Omental fat pad (tissue), 4 donors: ENCODE data around the gene CAV1. TPM values are rescaled to one million over a fixed set of nuclear protein-coding genes. Genes with fewer than 3 reads are reported as not detected.
A peak's percentile ranks its signal among the peaks of the same experiment; 100 is the strongest.

Source experiments
- ATAC-seq: fragments of 150-250 bp; one replicate; pipeline ENCODE4 v1.9.1; 2016; ENCODE audit warnings: mild to moderate bottlenecking, moderate library complexity; ENCODE audit not compliant: low FRiP score
- DNase-seq: peaks from one replicate; pipeline ENCODE4 v3.0.0-alpha.2; 2019; ENCODE audit warnings: low spot score
- total RNA-seq, 4 donors: library from RNA; depleted of rRNA; stranded (reverse); fragments of >200 nt; gene quantifications; one replicate each; pipeline ENCODE4 v1.1.0, GENCODE V29; 2016
- TF ChIP-seq, protein P1 (sequence below), 3 donors: fragments of 450-650 bp; IDR thresholded peaks; one replicate each; pipeline ENCODE4 v1.5.1; 2016 to 2017; ENCODE audit warnings: antibody characterized with exemption in 3 of 3, mild to moderate bottlenecking in 3 of 3, moderate library complexity in 2 of 3

CAV1 gene
- total RNA-seq, 4 donors from 2014 or later, result 354 to 482 (median 468) TPM

DNA sequence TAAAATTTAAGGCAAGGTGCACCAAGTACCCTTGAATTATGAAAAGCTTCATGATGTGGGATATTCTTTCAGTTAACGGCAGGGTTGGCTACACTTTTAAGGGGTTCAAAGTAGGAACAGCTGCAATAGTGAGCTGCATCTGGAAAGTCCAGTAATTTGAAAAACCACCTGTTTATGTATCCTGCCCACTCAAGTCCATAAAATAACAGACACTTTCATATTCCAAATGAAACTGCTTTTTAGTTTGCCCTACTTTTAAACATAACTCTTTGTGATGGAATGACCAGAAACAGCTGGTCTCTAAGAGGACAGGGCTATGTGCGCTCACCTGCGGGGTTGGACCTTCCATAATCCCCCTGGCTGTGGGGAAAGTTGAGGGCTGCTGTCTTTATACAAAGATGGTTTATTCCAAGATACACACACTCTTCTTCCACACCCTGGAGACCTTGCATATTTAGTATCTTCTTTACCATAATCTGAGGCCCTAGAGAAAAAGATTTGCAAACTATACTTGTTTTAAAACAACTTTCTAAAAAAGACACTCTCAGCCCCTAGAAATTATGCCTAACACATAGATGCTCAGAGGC, 7.4 kb downstream of the CAV1 start:
- DNase-seq, result no peak
- TF ChIP-seq, protein P1, sequence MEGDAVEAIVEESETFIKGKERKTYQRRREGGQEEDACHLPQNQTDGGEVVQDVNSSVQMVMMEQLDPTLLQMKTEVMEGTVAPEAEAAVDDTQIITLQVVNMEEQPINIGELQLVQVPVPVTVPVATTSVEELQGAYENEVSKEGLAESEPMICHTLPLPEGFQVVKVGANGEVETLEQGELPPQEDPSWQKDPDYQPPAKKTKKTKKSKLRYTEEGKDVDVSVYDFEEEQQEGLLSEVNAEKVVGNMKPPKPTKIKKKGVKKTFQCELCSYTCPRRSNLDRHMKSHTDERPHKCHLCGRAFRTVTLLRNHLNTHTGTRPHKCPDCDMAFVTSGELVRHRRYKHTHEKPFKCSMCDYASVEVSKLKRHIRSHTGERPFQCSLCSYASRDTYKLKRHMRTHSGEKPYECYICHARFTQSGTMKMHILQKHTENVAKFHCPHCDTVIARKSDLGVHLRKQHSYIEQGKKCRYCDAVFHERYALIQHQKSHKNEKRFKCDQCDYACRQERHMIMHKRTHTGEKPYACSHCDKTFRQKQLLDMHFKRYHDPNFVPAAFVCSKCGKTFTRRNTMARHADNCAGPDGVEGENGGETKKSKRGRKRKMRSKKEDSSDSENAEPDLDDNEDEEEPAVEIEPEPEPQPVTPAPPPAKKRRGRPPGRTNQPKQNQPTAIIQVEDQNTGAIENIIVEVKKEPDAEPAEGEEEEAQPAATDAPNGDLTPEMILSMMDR (IDR thresholded peaks at IDR 0.05), result no peak
- no peak for ATAC-seq

DNA sequence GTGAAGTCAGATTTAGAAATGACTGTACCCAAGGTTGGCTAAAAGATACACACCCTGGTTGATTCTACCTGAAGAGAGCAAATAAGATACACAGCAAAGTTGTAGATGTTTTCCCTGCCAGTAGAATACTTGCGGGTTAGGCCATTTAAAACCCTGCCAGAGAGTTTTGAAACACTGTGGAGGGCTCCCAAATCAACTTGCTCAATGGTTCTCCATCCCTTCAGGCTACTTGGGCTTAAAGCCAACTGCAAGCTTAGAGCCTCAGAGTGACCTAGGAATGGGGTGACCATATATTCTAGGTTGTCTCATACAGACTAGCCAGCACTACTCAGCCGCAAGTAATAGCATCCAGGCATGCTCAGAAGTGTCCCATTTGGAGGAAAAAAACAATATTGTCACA, 10.0 kb downstream of the CAV1 start:
- no peak for DNase-seq
- TF ChIP-seq, protein P1 (IDR thresholded peaks at IDR 0.05), result no peak
- peak; percentile 34 for ATAC-seq

- TF ChIP-seq, protein P1 (IDR thresholded peaks at IDR 0.05), result no peak
- no peak for ATAC-seq
- DNase-seq, result no peak
These were observed 10.6 kb downstream of the CAV1 start for GRCh38 chr7:116535416-116535815.

- ATAC-seq (no peak), DNase-seq (no peak)
- TF ChIP-seq, protein P1 (IDR thresholded peaks at IDR 0.05), result no peak
These were observed 13.3 kb downstream of the CAV1 start for GRCh38 chr7:116538138-116538537.

DNA sequence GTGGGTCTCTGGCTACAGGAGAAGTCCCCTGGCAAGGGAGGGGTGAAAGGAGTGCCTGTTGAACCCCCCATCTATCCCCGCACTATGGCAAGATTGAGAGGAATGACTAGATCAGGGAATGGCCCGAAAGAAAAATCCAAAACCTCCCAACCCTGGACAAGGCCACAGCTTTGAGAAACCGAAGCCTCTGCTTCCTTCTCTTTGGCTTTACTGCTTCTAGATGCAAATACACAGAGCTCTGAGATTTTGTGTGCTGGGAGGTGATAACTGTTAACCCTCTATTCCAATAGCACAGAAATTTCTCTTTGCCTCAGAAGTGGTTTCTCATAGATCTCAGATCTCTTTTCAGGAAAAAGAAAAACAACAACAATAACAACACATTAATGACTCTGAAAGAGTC, 15.0 kb downstream of the CAV1 start:
- ATAC-seq, result no peak
- TF ChIP-seq, protein P1 (IDR thresholded peaks at IDR 0.05), result no peak
- DNase-seq, result no peak

- DNase-seq (no peak), ATAC-seq (no peak)
- TF ChIP-seq, protein P1 (IDR thresholded peaks at IDR 0.05), result no peak
These were observed 15.9 kb downstream of the CAV1 start for GRCh38 chr7:116540743-116541142.

- TF ChIP-seq, protein P1 (IDR thresholded peaks at IDR 0.05), result no peak
- no peak for ATAC-seq
- no peak for DNase-seq
These were observed 17.1 kb downstream of the CAV1 start for GRCh38 chr7:116541951-116542350.
